Naive thymus-derived CD4-positive, alpha-beta T cell (primary cell): ENCODE measurements around the gene RAPH1. TPM values are rescaled to one million over a fixed set of nuclear protein-coding genes. Genes with fewer than 3 reads are reported as not detected.
"Not testable (repeated sequence)": the region's sequence is repeated elsewhere in the genome, so short reads cannot be mapped to it uniquely, and the experiment has no call there.

ENCODE experiments used
- ATAC-seq: fragments of 150-1000 bp; cut with Tn5 transposase; 2 replicates; pipeline ENCODE4 v1.10.0; 2021; ENCODE audit warnings: mild to moderate bottlenecking, moderate library complexity
- CTCF ChIA-PET: fragments of 350-600 bp; sonication (Branson Sonifier 250); formaldehyde crosslinking; loops from one replicate; lab custom pipeline; 2021; ENCODE audit warnings: antibody characterized with exemption; lab: Charles Lee
- POLR2A ChIA-PET: fragments of 350-600 bp; sonication (Branson Sonifier 250); formaldehyde crosslinking; loops from one replicate; lab custom pipeline; 2021; ENCODE audit warnings: antibody characterized with exemption, inconsistent platforms; lab: Charles Lee
- DNase-seq, 9 donors: peaks; one replicate each; pipeline versions ENCODE4 v3.0.0 to v3.0.0-alpha.2; 2020 to 2022; ENCODE audit warnings: mixed read lengths in 1 of 9
- H3K27ac ChIP-seq: one replicate; pipeline ENCODE4 v1.7.0; 2013; ENCODE audit warnings: mild to moderate bottlenecking, low read depth, low read length, moderate library complexity
- H3K27me3 ChIP-seq, 2 donors: one replicate each; pipeline ENCODE4 v1.7.0; 2013; ENCODE audit warnings: low read length in 2 of 2, mild to moderate bottlenecking in 2 of 2, moderate library complexity in 2 of 2; ENCODE audit not compliant: control insufficient read depth in 2 of 2, insufficient read depth in 2 of 2
- H3K36me3 ChIP-seq, 3 experiments: 1 replicate in 2 of 3; 2 replicates in 1 of 3; pipeline ENCODE4 v1.7.0; 2013; ENCODE audit warnings: low read length in 3 of 3, mild to moderate bottlenecking in 3 of 3, moderate library complexity in 1 of 3; ENCODE audit not compliant: insufficient read depth in 3 of 3, control insufficient read depth in 2 of 3
- H3K4me1 ChIP-seq, 2 donors: one replicate each; pipeline ENCODE4 v1.7.0; 2013; ENCODE audit warnings: low read length in 2 of 2, mild to moderate bottlenecking in 2 of 2, moderate library complexity in 1 of 2; ENCODE audit not compliant: control insufficient read depth in 2 of 2, insufficient read depth in 2 of 2
- H3K4me3 ChIP-seq: 2 replicates; pipeline ENCODE4 v1.7.0; 2013; ENCODE audit warnings: mild to moderate bottlenecking, low read length
- H3K9me3 ChIP-seq, 3 experiments: 1 replicate in 2 of 3; 2 replicates in 1 of 3; pipeline ENCODE4 v1.7.0; 2013; ENCODE audit warnings: low read length in 3 of 3; ENCODE audit not compliant: control insufficient read depth in 2 of 3
- H3K27ac Mint-ChIP-seq, 9 donors: one replicate each; pipeline ENCODE4 v1.8.0; 2020 to 2022; ENCODE audit warnings: mixed read lengths in 9 of 9, mild to moderate bottlenecking in 8 of 9, moderate library complexity in 5 of 9, inconsistent platforms in 2 of 9
- H3K27me3 Mint-ChIP-seq, 5 donors: one replicate each; pipeline ENCODE4 v1.8.0; 2021 to 2022; ENCODE audit warnings: mixed read lengths in 5 of 5, mild to moderate bottlenecking in 1 of 5
- H3K36me3 Mint-ChIP-seq, 5 donors: one replicate each; pipeline ENCODE4 v1.8.0; 2020 to 2022; ENCODE audit warnings: mixed read lengths in 5 of 5, mild to moderate bottlenecking in 3 of 5, inconsistent platforms in 1 of 5
- H3K4me1 Mint-ChIP-seq, 7 donors: one replicate each; pipeline ENCODE4 v1.8.0; 2020 to 2022; ENCODE audit warnings: mixed read lengths in 7 of 7, mild to moderate bottlenecking in 3 of 7, inconsistent platforms in 1 of 7
- H3K4me3 Mint-ChIP-seq, 10 donors: one replicate each; pipeline ENCODE4 v1.8.0; 2020 to 2022; ENCODE audit warnings: mild to moderate bottlenecking in 10 of 10, mixed read lengths in 10 of 10, moderate library complexity in 6 of 10, inconsistent platforms in 2 of 10
- H3K9me3 Mint-ChIP-seq, 11 donors: one replicate each; pipeline ENCODE4 v1.8.0; 2020 to 2022; ENCODE audit warnings: mixed read lengths in 11 of 11, mild to moderate bottlenecking in 4 of 11, inconsistent platforms in 1 of 11, moderate library complexity in 1 of 11
- intact Hi-C, 2 donors: fragments of 100-400 bp; cut with micrococcal nuclease; formaldehyde crosslinking; loops; one replicate each; pipeline ENCODE4 v1.15.1; 2023
- polyA plus RNA-seq, 2 donors: library from polyadenylated mRNA; unstranded; fragments of 300-500 nt; fragmentation: Illumina TruSeq; gene quantifications; one replicate each; pipeline ENCODE4 v1.2.3, GENCODE V29; 2021
- total RNA-seq, 6 experiments: library from RNA in 5 of 6; stranded (reverse) in 5 of 6; gene quantifications; 1 replicate in 5 of 6; 2 replicates in 1 of 6; pipeline ENCODE4 v1.2.3 and lab custom pipeline; 2021 to 2026

RAPH1 gene
- total and polyA plus RNA-seq, 7 experiments from 2014 or later, result 0.57 to 5.5 (median 2.9) TPM

- Mint-ChIP-seq H3K9me3 (peaks cover 0 to 18% (median 12%) of the 10 kb centered on the region in 11 donors), H3K27ac (peak overlapping the region in 1 of 9 donors; percentile 58), H3K27me3 (peaks cover 0 to 61% (median 9%) of the 10 kb centered on the region in 5 donors), H3K4me1 (peaks cover 11 to 24% (median 21%) of the 10 kb centered on the region in 7 donors), H3K36me3 (peaks cover 4 to 13% (median 5%) of the 10 kb centered on the region in 5 donors)
- H3K27ac ChIP-seq, DNase-seq, H3K36me3 ChIP-seq, intact Hi-C loops, H3K4me3 ChIP-seq, H3K4me1 ChIP-seq, H3K27me3 ChIP-seq, POLR2A ChIA-PET, CTCF ChIA-PET, ATAC-seq, H3K4me3 Mint-ChIP-seq, H3K9me3 ChIP-seq: not testable (repeated sequence)
Observed at GRCh38 chr2:203538237-203538636, 3.1 kb upstream of the RAPH1 start.

GRCh38 chr2:203536586-203536951 lies 1.5 kb upstream of the RAPH1 start:
- DNase-seq, H3K27me3 ChIP-seq, H3K36me3 ChIP-seq, H3K9me3 ChIP-seq, CTCF ChIA-PET, H3K4me3 ChIP-seq, ATAC-seq, H3K27ac ChIP-seq, intact Hi-C loops: not testable (repeated sequence)
- Mint-ChIP-seq H3K9me3 (peaks cover 0 to 18% (median 12%) of the 10 kb centered on the region in 11 donors), H3K27me3 (peaks cover 6 to 67% (median 14%) of the 10 kb centered on the region in 5 donors), H3K36me3 (peaks cover 4 to 13% (median 5%) of the 10 kb centered on the region in 5 donors), H3K4me3 (peak overlapping the region; percentile 47 to 95 (median 90)), H3K4me1 (peaks cover 16 to 30% (median 28%) of the 10 kb centered on the region in 7 donors), H3K27ac (peak overlapping the region in 4 of 9 donors; percentile 16 to 75 (median 64))
- H3K4me1 ChIP-seq, result peaks cover 10 to 15% of the 10 kb centered on the region in 2 donors
- POLR2A ChIA-PET, result interaction anchor here (0.8 to 1.1 kb wide), 2 partner anchors 204 to 278 kb away, joined by 3 read pairs; no protein-coding TSS in a partner anchor

- POLR2A ChIA-PET, result interaction anchor here (0.8 to 1.1 kb wide), 3 partner anchors 177 to 279 kb away, joined by 3 read pairs; no protein-coding TSS in a partner anchor
- H3K4me1 ChIP-seq, result peaks cover 10 to 15% of the 10 kb centered on the region in 2 donors
- ATAC-seq (no peak), DNase-seq (no peak)
- H3K27me3 Mint-ChIP-seq, result peaks cover 6 to 72% (median 15%) of the 10 kb centered on the region in 5 donors
- H3K4me3 ChIP-seq, result peak overlapping the region; percentile 38
- H3K27ac Mint-ChIP-seq, result peak overlapping the region; percentile 32 to 90 (median 73)
- peaks cover 4 to 13% (median 5%) of the 10 kb centered on the region in 5 donors for H3K36me3 Mint-ChIP-seq
- peaks cover 16 to 30% (median 28%) of the 10 kb centered on the region in 7 donors for H3K4me1 Mint-ChIP-seq
- peak overlapping the region; percentile 79 to 95 (median 90) for H3K4me3 Mint-ChIP-seq
- CTCF ChIA-PET, result interaction anchor here (0.5 kb wide), 1 partner anchor 119 kb away, joined by 4 read pairs; no protein-coding TSS in a partner anchor
- H3K9me3 Mint-ChIP-seq, result peaks cover 0 to 18% (median 12%) of the 10 kb centered on the region in 11 donors
- H3K36me3 ChIP-seq, result peaks cover 0 to 5% (median 0%) of the 10 kb centered on the region in 3 experiments
- H3K27ac ChIP-seq, result no peak overlapping the region
- H3K9me3 ChIP-seq, result no peaks in the 10 kb centered on the region
- intact Hi-C loops, result loop anchor here (1.0 to 2.0 kb wide), 5 partner anchors 52 to 297 kb away; partner anchors contain the start of genes CD28 (in 1 of the 2) and CYP20A1 (in 1 of the 2)
- H3K27me3 ChIP-seq, result no peaks in the 10 kb centered on the region
Observed at GRCh38 chr2:203535784-203536585, 884 bp upstream of the RAPH1 start.

- Histone ChIP-seq H3K27ac (peak overlapping the region; percentile 49), H3K27me3 (no peaks in the 10 kb centered on the region), H3K4me1 (peaks cover 10 to 15% of the 10 kb centered on the region in 2 donors), H3K36me3 (peaks cover 0 to 5% (median 0%) of the 10 kb centered on the region in 3 experiments), H3K4me3 (peak overlapping the region; percentile 71), H3K9me3 (no peaks in the 10 kb centered on the region)
- H3K9me3 Mint-ChIP-seq, result peaks cover 0 to 18% (median 12%) of the 10 kb centered on the region in 11 donors
- H3K27me3 Mint-ChIP-seq, result peaks cover 6 to 70% (median 16%) of the 10 kb centered on the region in 5 donors
- ChIA-PET CTCF (interaction anchor here (0.6 kb wide), 1 partner anchor 232 kb away, joined by 3 read pairs; no protein-coding TSS in a partner anchor), POLR2A (interaction anchor here (0.8 to 1.7 kb wide), 6 partner anchors 11 to 253 kb away, joined by 3 to 8 read pairs (median 3); no protein-coding TSS in a partner anchor)
- H3K36me3 Mint-ChIP-seq, result peaks cover 4 to 13% (median 5%) of the 10 kb centered on the region in 5 donors
- peak overlapping the region in 3 of 9 donors; percentile 25 to 73 (median 66) for H3K27ac Mint-ChIP-seq
- H3K4me1 Mint-ChIP-seq, result peaks cover 16 to 30% (median 28%) of the 10 kb centered on the region in 7 donors
- DNase-seq (peak in 8 of 9 donors; percentile 13 to 48 (median 41)), ATAC-seq (peak; percentile 30)
- intact Hi-C loops, result loop anchor here (1.0 to 2.0 kb wide), 7 partner anchors 45 to 296 kb away; partner anchors contain the start of genes CD28 (in 1 of the 2) and CYP20A1 (in 1 of the 2)
- peak overlapping the region; percentile 78 to 95 (median 86) for H3K4me3 Mint-ChIP-seq
Observed at GRCh38 chr2:203534621-203535077, 452 bp downstream of the RAPH1 start.

GRCh38 chr2:203533676-203534591 lies 1.2 kb downstream of the RAPH1 start:
- Mint-ChIP-seq H3K27ac (peak overlapping the region in 6 of 9 donors; percentile 3 to 73 (median 36)), H3K4me1 (peaks cover 16 to 30% (median 28%) of the 10 kb centered on the region in 7 donors), H3K36me3 (peaks cover 4 to 13% (median 5%) of the 10 kb centered on the region in 5 donors), H3K9me3 (peaks cover 0 to 16% (median 12%) of the 10 kb centered on the region in 11 donors), H3K27me3 (peaks cover 6 to 67% (median 16%) of the 10 kb centered on the region in 5 donors), H3K4me3 (peak overlapping the region; percentile 78 to 95 (median 86))
- CTCF ChIA-PET, result interaction anchor here (0.6 to 2.0 kb wide), 3 partner anchors 51 to 233 kb away, joined by 3 to 4 read pairs (median 3); partner anchors contain the start of gene CD28
- intact Hi-C loops, result loop anchor here (1.0 to 2.0 kb wide), 6 partner anchors 45 to 295 kb away; partner anchors contain the start of genes CD28 (in 1 of the 2) and CYP20A1 (in 1 of the 2)
- H3K4me1 ChIP-seq, result peaks cover 10 to 15% of the 10 kb centered on the region in 2 donors
- POLR2A ChIA-PET, result interaction anchor here (0.8 to 1.7 kb wide), 12 partner anchors 12 to 254 kb away, joined by 3 to 8 read pairs (median 3); no protein-coding TSS in a partner anchor
- peak in 5 of 9 donors; percentile 18 to 47 (median 39) for DNase-seq
- no peaks in the 10 kb centered on the region for H3K27me3 ChIP-seq
- peak; percentile 67 for ATAC-seq
- H3K27ac ChIP-seq, result no peak overlapping the region
- H3K4me3 ChIP-seq, result peak overlapping the region; percentile 71
- no peaks in the 10 kb centered on the region for H3K9me3 ChIP-seq
- peaks cover 0 to 5% (median 0%) of the 10 kb centered on the region in 3 experiments for H3K36me3 ChIP-seq
